ENCODE measurements around the gene ADAMTSL2.

Gene ADAMTSL2

GRCh38 chr9:133589454-133590227 is 55.1 kb downstream of the ADAMTSL2 start:
- no peak for DNase-seq (ENCODE audit: low spot score)

- no peak for DNase-seq (ENCODE audit: low spot score)
Measured at GRCh38 chr9:133590231-133590855, 55.8 kb downstream of the ADAMTSL2 start.

GRCh38 chr9:133591116-133591910 is 56.8 kb downstream of the ADAMTSL2 start:
- no peak for DNase-seq (ENCODE audit: low spot score)

GRCh38 chr9:133591985-133592384 is 57.5 kb downstream of the ADAMTSL2 start:
- no peak for DNase-seq (ENCODE audit: low spot score)

- DNase-seq (ENCODE audit: low spot score): no peak
Measured at GRCh38 chr9:133592731-133593409, 58.4 kb downstream of the ADAMTSL2 start.

GRCh38 chr9:133593587-133594253 is 59.2 kb downstream of the ADAMTSL2 start:
- no peak for DNase-seq (ENCODE audit: low spot score)

- no peak for DNase-seq (ENCODE audit: low spot score)
Measured at GRCh38 chr9:133594310-133594709, 59.8 kb downstream of the ADAMTSL2 start.

GRCh38 chr9:133595910-133596309 is 61.4 kb downstream of the ADAMTSL2 start:
- DNase-seq (ENCODE audit: low spot score): no peak

- DNase-seq (ENCODE audit: low spot score): no peak
Measured at GRCh38 chr9:133597316-133597957, 62.9 kb downstream of the ADAMTSL2 start.

GRCh38 chr9:133598978-133599377 is 64.5 kb downstream of the ADAMTSL2 start:
- no peak for DNase-seq (ENCODE audit: low spot score)

- no peak for DNase-seq (ENCODE audit: low spot score)
Measured at GRCh38 chr9:133599470-133600173, 65.1 kb downstream of the ADAMTSL2 start.

GRCh38 chr9:133600739-133601138 is 66.2 kb downstream of the ADAMTSL2 start:
- no peak for DNase-seq (ENCODE audit: low spot score)

GRCh38 chr9:133601746-133602145 is 67.2 kb downstream of the ADAMTSL2 start:
- no peak for DNase-seq (ENCODE audit: low spot score)

- DNase-seq (ENCODE audit: low spot score): no peak
Measured at GRCh38 chr9:133602277-133602676, 67.8 kb downstream of the ADAMTSL2 start.

- no peak for DNase-seq (ENCODE audit: low spot score)
Measured at GRCh38 chr9:133603135-133603927, 68.8 kb downstream of the ADAMTSL2 start.

GRCh38 chr9:133604214-133604613 is 69.7 kb downstream of the ADAMTSL2 start:
- no peak for DNase-seq (ENCODE audit: low spot score)

- no peak for DNase-seq (ENCODE audit: low spot score)
Measured at GRCh38 chr9:133604856-133605255, 70.4 kb downstream of the ADAMTSL2 start.

GRCh38 chr9:133605446-133605845 is 70.9 kb downstream of the ADAMTSL2 start:
- no peak for DNase-seq (ENCODE audit: low spot score)

- no peak for DNase-seq (ENCODE audit: low spot score)
Measured at GRCh38 chr9:133605856-133606707, 71.6 kb downstream of the ADAMTSL2 start.
